ENCODE data around the gene RANBP3. TPM values are rescaled to one million over a fixed set of nuclear protein-coding genes. Genes with fewer than 3 reads are reported as not detected.
A peak's percentile ranks its signal among the peaks of the same experiment; 100 is the strongest.

Gene RANBP3
- polyA plus RNA-seq, 1 of the 3 experiments (the other 2 are of a cell fraction): 84.0 TPM

GRCh38 chr19:5926641-5927440 lies 51.1 kb downstream of the RANBP3 start:
- TF ChIP-seq CHD2 (IDR thresholded peaks at IDR 0.05; ENCODE audit: low read length, partially characterized antibody) (peak; percentile 21), RXRA (IDR thresholded peaks at IDR 0.05; ENCODE audit: borderline replicate concordance, low read depth) (no peak), MXI1 (IDR thresholded peaks at IDR 0.05; ENCODE audit: low read depth, low read length) (peak; percentile 83), FOXJ3 (CRISPR knock-in tag; IDR thresholded peaks at IDR 0.05) (no peak), EP300 (IDR thresholded peaks at IDR 0.05; ENCODE audit: borderline replicate concordance in 1 of 2, low read depth in 1 of 2, low read length in 1 of 2) (peak in 1 of 2 experiments; percentile 52; a peak in 1 of 4 replicates)
- Histone ChIP-seq H3K9me2 (no peaks in the 10 kb centered on the region), H3K27ac (ENCODE audit: low read depth in 2 of 2, low read length in 1 of 2) (peak overlapping the region in 1 of 2 experiments; percentile 96; a peak in 2 of 4 replicates), H3K9me3 (no peaks in the 10 kb centered on the region), H3K4me2 (no peak overlapping the region), H3K27me3 (ENCODE audit: insufficient read depth) (no peaks in the 10 kb centered on the region), H3K36me3 (replicated peaks in 1 of 2; ENCODE audit: control insufficient read depth in 1 of 2, insufficient read depth in 2 of 2, low read length in 1 of 2) (peaks cover 14 to 82% of the 10 kb centered on the region in 2 experiments), H3K79me2 (ENCODE audit: insufficient read depth) (no peaks in the 10 kb centered on the region), H2AFZ (ENCODE audit: low read depth) (no peak overlapping the region), H3K4me3 (ENCODE audit: low read depth in 2 of 2, low read length in 1 of 2) (no peak overlapping the region), H4K20me1 (ENCODE audit: insufficient read depth) (no peaks in the 10 kb centered on the region), H3F3A (replicated peaks; ENCODE audit: insufficient read depth) (no peaks in the 10 kb centered on the region), H3K9ac (no peak overlapping the region), H3K4me1 (ENCODE audit: control insufficient read depth in 1 of 2, insufficient read depth in 2 of 2, low read depth in 1 of 2, low read length in 1 of 2) (peaks cover 0 to 45% of the 10 kb centered on the region in 2 experiments; a peak in 2 of 4 replicates)
- ChIA-PET POLR2A (no interaction called here), CTCF (interaction anchor here (1.9 to 2.1 kb wide), 2 partner anchors 41 to 123 kb away, joined by 6 to 11 read pairs; no protein-coding TSS in a partner anchor)
- peak; percentile 83 for DNase-seq
- 83% methylated on average over 11 of the region's 14 CpGs for WGBS (ENCODE audit: low lambda C conversion rate)

GRCh38 chr19:5925830-5926427 lies 52.0 kb downstream of the RANBP3 start:
- POLR2A ChIA-PET: no interaction called here
- Histone ChIP-seq H3K27ac (ENCODE audit: low read depth in 2 of 2, low read length in 1 of 2) (peak overlapping the region in 1 of 2 experiments; percentile 1; a peak in 1 of 4 replicates), H3K4me3 (ENCODE audit: low read depth in 2 of 2, low read length in 1 of 2) (no peak overlapping the region), H3K9me2 (no peaks in the 10 kb centered on the region), H2AFZ (ENCODE audit: low read depth) (no peak overlapping the region), H3K27me3 (ENCODE audit: insufficient read depth) (no peaks in the 10 kb centered on the region), H4K20me1 (ENCODE audit: insufficient read depth) (no peaks in the 10 kb centered on the region), H3K9me3 (no peaks in the 10 kb centered on the region), H3K36me3 (replicated peaks in 1 of 2; ENCODE audit: control insufficient read depth in 1 of 2, insufficient read depth in 2 of 2, low read length in 1 of 2) (peaks cover 18 to 85% of the 10 kb centered on the region in 2 experiments), H3F3A (replicated peaks; ENCODE audit: insufficient read depth) (no peaks in the 10 kb centered on the region), H3K4me1 (ENCODE audit: control insufficient read depth in 1 of 2, insufficient read depth in 2 of 2, low read depth in 1 of 2, low read length in 1 of 2) (peaks cover 0 to 45% of the 10 kb centered on the region in 2 experiments; a peak in 2 of 4 replicates), H3K4me2 (no peak overlapping the region), H3K79me2 (ENCODE audit: insufficient read depth) (no peaks in the 10 kb centered on the region), H3K9ac (no peak overlapping the region)
- TF ChIP-seq SIN3A (IDR thresholded peaks at IDR 0.05; ENCODE audit: borderline replicate concordance, low read depth, low read length): no peak
- no peak for TF ChIP-seq TAF1 (IDR thresholded peaks at IDR 0.05; ENCODE audit: borderline replicate concordance, low read depth, low read length)
- TF ChIP-seq GATA2 (CRISPR knock-in tag; IDR thresholded peaks at IDR 0.05): no peak
- TF ChIP-seq, protein P1, sequence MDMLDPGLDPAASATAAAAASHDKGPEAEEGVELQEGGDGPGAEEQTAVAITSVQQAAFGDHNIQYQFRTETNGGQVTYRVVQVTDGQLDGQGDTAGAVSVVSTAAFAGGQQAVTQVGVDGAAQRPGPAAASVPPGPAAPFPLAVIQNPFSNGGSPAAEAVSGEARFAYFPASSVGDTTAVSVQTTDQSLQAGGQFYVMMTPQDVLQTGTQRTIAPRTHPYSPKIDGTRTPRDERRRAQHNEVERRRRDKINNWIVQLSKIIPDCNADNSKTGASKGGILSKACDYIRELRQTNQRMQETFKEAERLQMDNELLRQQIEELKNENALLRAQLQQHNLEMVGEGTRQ (IDR thresholded peaks at IDR 0.05; ENCODE audit: borderline replicate concordance, low read depth, low read length): no peak
- TF ChIP-seq SMC3 (IDR thresholded peaks at IDR 0.05; ENCODE audit: low read depth, low read length): no peak
- TF ChIP-seq RAD21 (IDR thresholded peaks at IDR 0.05; ENCODE audit: low read length): no peak
- no peak for TF ChIP-seq IRF3 (IDR thresholded peaks at IDR 0.05; ENCODE audit: low read depth, low read length)
- TF ChIP-seq, protein P2, sequence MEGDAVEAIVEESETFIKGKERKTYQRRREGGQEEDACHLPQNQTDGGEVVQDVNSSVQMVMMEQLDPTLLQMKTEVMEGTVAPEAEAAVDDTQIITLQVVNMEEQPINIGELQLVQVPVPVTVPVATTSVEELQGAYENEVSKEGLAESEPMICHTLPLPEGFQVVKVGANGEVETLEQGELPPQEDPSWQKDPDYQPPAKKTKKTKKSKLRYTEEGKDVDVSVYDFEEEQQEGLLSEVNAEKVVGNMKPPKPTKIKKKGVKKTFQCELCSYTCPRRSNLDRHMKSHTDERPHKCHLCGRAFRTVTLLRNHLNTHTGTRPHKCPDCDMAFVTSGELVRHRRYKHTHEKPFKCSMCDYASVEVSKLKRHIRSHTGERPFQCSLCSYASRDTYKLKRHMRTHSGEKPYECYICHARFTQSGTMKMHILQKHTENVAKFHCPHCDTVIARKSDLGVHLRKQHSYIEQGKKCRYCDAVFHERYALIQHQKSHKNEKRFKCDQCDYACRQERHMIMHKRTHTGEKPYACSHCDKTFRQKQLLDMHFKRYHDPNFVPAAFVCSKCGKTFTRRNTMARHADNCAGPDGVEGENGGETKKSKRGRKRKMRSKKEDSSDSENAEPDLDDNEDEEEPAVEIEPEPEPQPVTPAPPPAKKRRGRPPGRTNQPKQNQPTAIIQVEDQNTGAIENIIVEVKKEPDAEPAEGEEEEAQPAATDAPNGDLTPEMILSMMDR (IDR thresholded peaks at IDR 0.05): no peak
- no peak for TF ChIP-seq RCOR1 (IDR thresholded peaks at IDR 0.05; ENCODE audit: low read length)
- no peak for TF ChIP-seq MXI1 (IDR thresholded peaks at IDR 0.05; ENCODE audit: low read depth, low read length)
- TF ChIP-seq RXRA (IDR thresholded peaks at IDR 0.05; ENCODE audit: borderline replicate concordance, low read depth): no peak
- no peak for TF ChIP-seq YY1 (IDR thresholded peaks at IDR 0.05; ENCODE audit: low read depth)
- no peak for TF ChIP-seq NFIC (IDR thresholded peaks at IDR 0.05; ENCODE audit: borderline replicate concordance)
- TF ChIP-seq FOXM1 (IDR thresholded peaks at IDR 0.05; ENCODE audit: low read depth): no peak
- TF ChIP-seq RFX5 (IDR thresholded peaks at IDR 0.05; ENCODE audit: low read length): no peak
- no peak for TF ChIP-seq USF1 (IDR thresholded peaks at IDR 0.05; ENCODE audit: borderline replicate concordance, low read depth)
- CTCF ChIA-PET: interaction anchor here (1.2 to 1.9 kb wide), 3 partner anchors 42 to 122 kb away, joined by 3 to 11 read pairs (median 4); no protein-coding TSS in a partner anchor
- WGBS (ENCODE audit: low lambda C conversion rate): 95% methylated on average over 18 of the region's 18 CpGs
- DNase-seq: no peak
